Colonic mucosa (tissue), 4 donors: ENCODE results near the gene PKHD1. TPM values are rescaled to one million over a fixed set of nuclear protein-coding genes. Genes with fewer than 3 reads are reported as not detected.
"Not testable (repeated sequence)": the region's sequence is repeated elsewhere in the genome, so short reads cannot be mapped to it uniquely, and the experiment has no call there.

Experiments used
- DNase-seq: peaks from one replicate; pipeline ENCODE4 v3.0.0-alpha.2; 2020
- H3K27ac ChIP-seq: fragments of 200-600 bp; one replicate; pipeline ENCODE4 v1.8.0; 2021
- H3K27me3 ChIP-seq: fragments of 200-600 bp; one replicate; pipeline ENCODE4 v1.8.0; 2021
- H3K36me3 ChIP-seq: fragments of 200-600 bp; one replicate; pipeline ENCODE4 v1.8.0; 2021
- H3K4me1 ChIP-seq: fragments of 200-600 bp; one replicate; pipeline ENCODE4 v1.8.0; 2021; ENCODE audit warnings: mild to moderate bottlenecking
- H3K4me3 ChIP-seq: fragments of 200-600 bp; one replicate; pipeline ENCODE4 v1.8.0; 2021
- H3K9ac ChIP-seq, 2 donors: one replicate each; pipeline ENCODE4 v1.7.0; 2013; ENCODE audit warnings: control low read depth in 2 of 2, low read depth in 2 of 2, low read length in 2 of 2
- H3K9me3 ChIP-seq: fragments of 200-600 bp; one replicate; pipeline ENCODE4 v1.8.0; 2021
- CTCF ChIP-seq: fragments of 200-600 bp; IDR thresholded peaks from one replicate; pipeline ENCODE4 v1.8.0; 2022; ENCODE audit warnings: antibody characterized with exemption, mild to moderate bottlenecking
- intact Hi-C: fragments of 100-400 bp; cut with DNase I; formaldehyde crosslinking; loops from one replicate; pipeline ENCODE4 v1.14.1; 2022
- total RNA-seq, 2 donors: library from RNA; stranded (reverse); fragmentation: NEBNext Ultra II Directional in 1 of 2; extraction: Animal tissue kit (Norgen Biotek cat#: 25700) in 1 of 2; gene quantifications; one replicate each; pipeline ENCODE4 v1.2.1, GENCODE V29; 2021
- donor health status: healthy.
- donor health status: DM: no; HTN: no; CAD: no.
- donor health status: DM: no; HTN: no; CAD: no.

The PKHD1 gene
- total RNA-seq, 2 donors from 2014 or later = 0.08 to 0.10 TPM

DNA sequence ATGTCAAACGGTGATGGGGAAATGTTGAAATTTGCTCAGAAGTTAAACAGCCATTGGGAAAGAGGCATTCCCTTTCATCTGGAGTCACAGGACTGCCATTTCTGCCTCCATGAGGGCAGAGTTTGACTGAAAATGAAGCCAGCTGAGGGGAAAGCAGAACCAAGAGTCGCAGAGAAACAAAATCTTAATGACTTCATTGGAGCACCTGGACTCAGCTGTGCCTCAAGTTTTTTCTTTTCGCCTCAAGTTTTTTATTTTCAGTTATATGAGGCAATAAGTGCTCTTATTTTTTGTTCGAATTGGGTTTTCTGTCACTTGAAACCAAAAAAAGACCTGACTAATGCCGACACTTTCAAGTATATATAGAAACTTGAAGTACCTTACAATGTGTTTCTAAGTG, 161.3 kb downstream of the PKHD1 start:
- H3K36me3 ChIP-seq = no peaks in the 10 kb centered on the region
- H3K9me3 ChIP-seq = no peaks in the 10 kb centered on the region
- H3K4me3 ChIP-seq = no peak overlapping the region
- H3K4me1 ChIP-seq = no peaks in the 10 kb centered on the region
- no peak overlapping the region for H3K27ac ChIP-seq
- DNase-seq = no peak
- intact Hi-C loops = no loop called here
- TF ChIP-seq CTCF = no peak
- H3K9ac ChIP-seq = no peak overlapping the region
- H3K27me3 ChIP-seq = no peaks in the 10 kb centered on the region

DNA sequence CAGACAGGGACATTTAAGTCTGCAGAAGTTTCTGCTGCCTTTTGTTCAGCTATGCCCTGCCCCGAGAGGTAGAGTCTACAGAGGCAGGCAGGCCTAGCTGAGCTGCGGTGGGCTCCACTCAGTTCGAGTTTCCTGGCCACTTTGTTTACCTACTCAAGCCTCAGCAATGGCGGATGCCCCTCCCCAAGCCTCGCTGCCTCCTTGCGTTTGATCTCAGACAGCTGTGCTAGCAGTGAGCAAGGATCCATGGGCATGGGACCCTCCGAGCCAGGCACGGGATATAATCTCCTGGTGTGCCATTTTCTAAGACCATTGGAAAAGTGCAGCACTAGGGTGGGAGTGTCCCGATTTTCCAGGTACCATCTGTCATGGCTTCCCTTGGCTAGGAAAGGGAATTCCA, 164.9 kb downstream of the PKHD1 start:
- H3K36me3 ChIP-seq, H3K4me3 ChIP-seq, H3K4me1 ChIP-seq, H3K27ac ChIP-seq, H3K9ac ChIP-seq, intact Hi-C loops, DNase-seq, H3K9me3 ChIP-seq, H3K27me3 ChIP-seq: not testable (repeated sequence)

GRCh38 chr6:51918347-51918746, 169.1 kb downstream of the PKHD1 start:
- H3K27me3 ChIP-seq, H3K9me3 ChIP-seq, H3K9ac ChIP-seq, intact Hi-C loops, H3K36me3 ChIP-seq, H3K4me1 ChIP-seq, H3K27ac ChIP-seq, H3K4me3 ChIP-seq, DNase-seq: not testable (repeated sequence)

DNA sequence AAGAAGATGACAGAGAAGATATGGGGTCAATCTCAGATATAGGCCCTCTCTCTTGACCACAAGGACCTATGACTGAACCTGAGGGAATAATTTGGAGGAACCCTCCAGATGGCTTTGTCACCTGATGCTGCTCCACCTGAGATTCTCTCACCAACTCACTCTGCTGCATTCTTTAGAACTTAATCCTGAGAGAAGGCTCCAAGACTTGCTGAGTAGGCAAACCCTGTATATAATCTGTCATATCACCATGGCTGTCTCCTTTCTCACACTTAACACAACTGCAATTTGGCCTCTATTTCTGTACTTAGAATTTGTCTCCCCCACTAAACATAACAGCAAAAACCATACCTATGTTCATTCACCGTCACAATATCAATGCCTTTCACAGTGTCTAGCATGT, 172.3 kb downstream of the PKHD1 start:
- no peak overlapping the region for H3K9ac ChIP-seq
- no peak overlapping the region for H3K27ac ChIP-seq
- H3K4me3 ChIP-seq = no peak overlapping the region
- TF ChIP-seq CTCF = no peak
- H3K4me1 ChIP-seq = no peaks in the 10 kb centered on the region
- no peaks in the 10 kb centered on the region for H3K9me3 ChIP-seq
- DNase-seq = no peak
- H3K36me3 ChIP-seq = no peaks in the 10 kb centered on the region
- no peaks in the 10 kb centered on the region for H3K27me3 ChIP-seq
- intact Hi-C loops = no loop called here

GRCh38 chr6:51913265-51913664, 174.1 kb downstream of the PKHD1 start:
- Histone ChIP-seq H3K4me1 (no peaks in the 10 kb centered on the region), H3K27ac (no peak overlapping the region), H3K4me3 (no peak overlapping the region), H3K9me3 (no peaks in the 10 kb centered on the region), H3K27me3 (no peaks in the 10 kb centered on the region), H3K9ac (no peak overlapping the region), H3K36me3 (no peaks in the 10 kb centered on the region)
- no peak for TF ChIP-seq CTCF
- no peak for DNase-seq
- intact Hi-C loops = no loop called here

DNA sequence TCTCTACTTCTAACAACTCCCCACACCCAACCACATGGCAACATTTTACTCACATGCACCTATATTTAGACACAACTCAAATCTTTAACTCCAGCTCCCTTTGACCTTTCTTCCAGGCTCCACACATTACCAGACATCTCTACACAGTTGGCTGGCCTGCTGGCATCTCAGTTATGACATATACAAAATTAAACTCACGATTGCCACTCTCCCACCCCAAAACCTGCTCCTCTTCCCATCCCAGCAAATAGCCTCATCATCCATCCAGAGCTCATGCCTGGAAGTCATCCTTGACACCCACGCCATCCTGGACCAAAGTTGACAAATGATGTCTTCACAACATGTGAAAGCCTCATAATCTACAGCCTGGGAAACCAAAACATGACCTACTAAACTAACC, 176.6 kb downstream of the PKHD1 start:
- Histone ChIP-seq H3K27ac (no peak overlapping the region), H3K4me3 (no peak overlapping the region), H3K9ac (no peak overlapping the region), H3K27me3 (no peaks in the 10 kb centered on the region), H3K4me1 (no peaks in the 10 kb centered on the region), H3K36me3 (no peaks in the 10 kb centered on the region), H3K9me3 (no peaks in the 10 kb centered on the region)
- intact Hi-C loops = no loop called here
- no peak for TF ChIP-seq CTCF
- DNase-seq = no peak

- no peaks in the 10 kb centered on the region for H3K27me3 ChIP-seq
Measured at GRCh38 chr6:51908243-51908642, 179.2 kb downstream of the PKHD1 start.

More at GRCh38 chr6:51908243-51908642, 179.2 kb downstream of the PKHD1 start:
- no peak overlapping the region for H3K9ac ChIP-seq
- no peak for DNase-seq
- no peaks in the 10 kb centered on the region for H3K4me1 ChIP-seq
- H3K27ac ChIP-seq = no peak overlapping the region
- intact Hi-C loops = no loop called here
- TF ChIP-seq CTCF = no peak
- H3K9me3 ChIP-seq = no peaks in the 10 kb centered on the region
- H3K36me3 ChIP-seq = no peaks in the 10 kb centered on the region
- no peak overlapping the region for H3K4me3 ChIP-seq
